HTERT RPE-1 (cell line): Measurements from ENCODE around the gene DUOX1.

Experiments used
- in situ Hi-C: fragments of 300-500 bp; cut with MboI; formaldehyde crosslinking; loops from 4 replicates; pipeline ENCODE4 v1.14.3; 2020; ENCODE audit warnings: low sequenced_read_pairs

DUOX1 gene

DNA sequence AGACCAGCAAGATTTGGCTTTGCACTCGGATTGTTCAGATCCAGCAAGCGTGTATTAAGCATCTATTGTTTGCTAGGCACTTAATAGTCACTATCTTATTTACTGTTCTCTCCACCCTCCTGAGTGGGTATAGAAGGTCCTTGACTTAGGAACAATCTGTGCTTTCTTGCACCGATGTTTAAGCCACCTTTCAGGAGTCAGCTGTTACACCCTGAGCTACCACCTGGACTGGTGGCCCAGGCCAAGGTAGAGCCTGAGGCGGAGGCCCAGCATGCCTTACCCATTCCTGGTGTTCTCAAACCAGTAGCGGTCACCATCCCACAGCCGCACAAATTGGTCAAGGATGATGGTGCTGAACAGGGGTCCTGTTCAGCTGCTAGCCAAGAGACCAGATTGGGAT is 10.0 kb downstream of the DUOX1 start:
- in situ Hi-C loops = no loop called here

DNA sequence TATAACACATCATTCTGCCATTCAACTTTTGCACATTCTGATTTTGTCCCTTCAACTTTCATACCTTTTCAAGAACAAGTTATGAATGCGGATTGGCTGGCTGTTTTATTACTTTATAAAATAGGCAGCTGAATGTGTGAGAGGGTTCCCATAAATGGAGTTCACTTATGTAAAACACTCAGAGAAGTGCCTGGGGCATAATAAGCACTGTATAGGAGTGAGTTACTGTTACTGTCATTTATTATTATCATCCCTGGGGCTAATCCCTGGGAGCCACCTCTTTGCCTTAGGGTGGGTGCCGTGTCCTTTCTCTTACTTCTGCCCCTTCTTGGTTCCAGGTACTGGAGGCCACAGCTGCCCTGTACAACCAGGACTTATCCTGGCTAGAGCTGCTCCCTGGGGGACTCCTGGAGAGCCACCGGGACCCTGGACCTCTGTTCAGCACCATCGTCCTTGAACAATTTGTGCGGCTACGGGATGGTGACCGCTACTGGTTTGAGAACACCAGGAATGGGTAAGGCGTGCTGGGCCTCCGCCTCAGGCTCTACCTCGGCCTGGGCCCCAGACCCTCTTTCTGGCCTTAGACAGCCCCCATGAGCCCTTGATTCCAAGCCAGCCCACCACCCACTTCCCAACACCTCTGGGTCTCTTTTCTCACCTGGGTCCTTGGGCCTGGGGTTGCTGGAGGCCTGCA is 10.9 kb downstream of the DUOX1 start:
- in situ Hi-C loops = no loop called here

DNA sequence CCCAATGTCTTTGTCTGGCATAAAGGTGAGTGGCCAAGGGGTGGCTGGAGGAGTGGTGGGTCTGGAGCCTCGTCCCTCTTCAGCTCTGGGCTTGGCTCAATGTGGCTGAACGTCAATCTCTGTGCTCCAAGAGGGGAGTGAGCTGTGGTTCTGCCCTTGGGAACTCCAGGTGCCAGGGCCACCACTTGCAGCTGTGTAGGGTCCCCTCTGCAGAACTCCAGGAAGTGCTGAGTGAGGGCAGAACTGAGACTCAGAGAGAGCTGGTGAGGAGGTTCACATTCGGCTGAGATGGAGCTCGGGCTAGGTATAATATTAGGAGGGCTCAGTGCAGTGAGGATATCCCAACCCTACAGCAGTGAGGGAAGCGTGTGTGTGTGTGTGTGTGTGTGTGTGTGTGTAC is 11.6 kb downstream of the DUOX1 start:
- in situ Hi-C loops = no loop called here

DNA sequence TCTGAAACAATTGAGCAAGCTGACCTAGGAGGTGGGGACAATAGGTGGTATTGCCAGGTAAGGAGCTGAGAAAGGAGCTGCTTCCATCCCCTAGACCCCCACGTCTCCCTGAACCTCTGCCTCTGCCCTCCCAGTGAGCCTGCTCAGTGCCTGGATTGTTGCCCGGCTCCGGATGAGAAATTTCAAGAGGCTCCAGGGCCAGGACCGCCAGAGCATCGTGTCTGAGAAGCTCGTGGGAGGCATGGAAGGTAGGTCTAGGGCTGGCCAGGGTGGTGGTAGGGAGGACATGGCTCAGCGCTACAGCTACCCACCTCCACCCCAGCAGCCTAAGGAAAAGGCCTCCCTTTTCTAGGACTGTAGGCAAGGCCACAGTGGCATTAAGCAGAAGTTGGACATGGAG is 13.3 kb downstream of the DUOX1 start:
- in situ Hi-C loops = no loop called here

DNA sequence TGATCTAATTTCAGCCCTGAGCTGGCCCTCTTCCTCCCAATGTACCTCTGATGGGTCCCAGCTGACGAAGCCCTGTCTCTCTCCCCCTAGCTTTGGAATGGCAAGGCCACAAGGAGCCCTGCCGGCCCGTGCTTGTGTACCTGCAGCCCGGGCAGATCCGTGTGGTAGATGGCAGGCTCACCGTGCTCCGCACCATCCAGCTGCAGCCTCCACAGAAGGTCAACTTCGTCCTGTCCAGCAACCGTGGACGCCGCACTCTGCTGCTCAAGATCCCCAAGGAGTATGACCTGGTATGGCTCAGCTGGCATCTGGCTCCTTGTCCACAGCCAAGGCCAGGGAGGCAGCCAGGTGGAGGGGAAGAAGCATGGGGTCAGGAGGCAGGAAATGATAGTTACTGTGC is 14.2 kb downstream of the DUOX1 start:
- in situ Hi-C loops = no loop called here

DNA sequence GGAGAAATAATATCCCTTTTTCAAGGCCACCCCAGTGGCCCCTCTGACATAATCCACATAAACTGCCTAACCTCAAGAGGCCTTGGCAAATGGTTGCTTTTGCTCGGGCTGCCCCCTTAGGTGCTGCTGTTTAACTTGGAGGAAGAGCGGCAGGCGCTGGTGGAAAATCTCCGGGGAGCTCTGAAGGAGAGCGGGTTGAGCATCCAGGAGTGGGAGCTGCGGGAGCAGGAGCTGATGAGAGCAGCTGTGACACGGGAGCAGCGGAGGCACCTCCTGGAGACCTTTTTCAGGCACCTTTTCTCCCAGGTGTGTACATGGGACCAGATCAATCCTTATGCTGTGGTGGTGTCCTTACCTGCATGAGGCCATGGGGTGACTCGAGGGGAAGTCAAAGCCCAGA is 15.0 kb downstream of the DUOX1 start:
- in situ Hi-C loops = no loop called here

DNA sequence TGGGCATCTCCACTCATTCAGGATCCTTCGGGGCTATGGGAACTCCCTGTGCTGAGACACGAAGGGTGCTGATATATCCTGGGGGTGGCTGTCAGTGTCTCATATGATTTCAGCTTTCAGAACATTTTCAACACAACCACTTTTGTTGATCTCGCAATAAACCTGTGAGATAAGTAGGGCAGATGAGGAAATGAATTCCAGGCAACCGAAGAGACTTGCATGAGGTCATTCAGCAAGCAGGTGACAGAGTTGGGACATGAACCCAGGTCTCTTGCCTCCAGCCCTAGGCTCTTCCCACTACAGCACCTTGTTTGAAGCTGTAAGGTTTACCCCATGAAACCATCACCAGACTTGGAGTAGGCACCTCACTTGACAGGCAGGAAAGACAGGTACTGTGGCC is 16.6 kb downstream of the DUOX1 start:
- in situ Hi-C loops = no loop called here

DNA sequence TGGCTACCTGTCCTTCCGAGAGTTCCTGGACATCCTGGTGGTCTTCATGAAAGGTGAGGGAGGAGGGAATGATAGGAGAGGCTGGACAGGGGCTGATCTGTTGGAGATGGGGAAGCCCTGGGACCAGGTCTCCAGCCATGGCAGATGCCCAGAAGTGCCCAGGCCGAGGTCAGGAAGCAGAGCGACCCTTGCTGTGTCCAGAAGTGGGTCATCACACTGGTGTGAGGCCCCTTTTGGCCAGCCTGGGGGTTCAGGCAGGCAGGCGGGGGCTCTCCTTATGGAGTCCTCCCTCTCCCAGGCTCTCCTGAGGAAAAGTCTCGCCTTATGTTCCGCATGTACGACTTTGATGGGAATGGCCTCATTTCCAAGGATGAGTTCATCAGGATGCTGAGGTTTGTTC is 17.8 kb downstream of the DUOX1 start:
- in situ Hi-C loops = no loop called here

DNA sequence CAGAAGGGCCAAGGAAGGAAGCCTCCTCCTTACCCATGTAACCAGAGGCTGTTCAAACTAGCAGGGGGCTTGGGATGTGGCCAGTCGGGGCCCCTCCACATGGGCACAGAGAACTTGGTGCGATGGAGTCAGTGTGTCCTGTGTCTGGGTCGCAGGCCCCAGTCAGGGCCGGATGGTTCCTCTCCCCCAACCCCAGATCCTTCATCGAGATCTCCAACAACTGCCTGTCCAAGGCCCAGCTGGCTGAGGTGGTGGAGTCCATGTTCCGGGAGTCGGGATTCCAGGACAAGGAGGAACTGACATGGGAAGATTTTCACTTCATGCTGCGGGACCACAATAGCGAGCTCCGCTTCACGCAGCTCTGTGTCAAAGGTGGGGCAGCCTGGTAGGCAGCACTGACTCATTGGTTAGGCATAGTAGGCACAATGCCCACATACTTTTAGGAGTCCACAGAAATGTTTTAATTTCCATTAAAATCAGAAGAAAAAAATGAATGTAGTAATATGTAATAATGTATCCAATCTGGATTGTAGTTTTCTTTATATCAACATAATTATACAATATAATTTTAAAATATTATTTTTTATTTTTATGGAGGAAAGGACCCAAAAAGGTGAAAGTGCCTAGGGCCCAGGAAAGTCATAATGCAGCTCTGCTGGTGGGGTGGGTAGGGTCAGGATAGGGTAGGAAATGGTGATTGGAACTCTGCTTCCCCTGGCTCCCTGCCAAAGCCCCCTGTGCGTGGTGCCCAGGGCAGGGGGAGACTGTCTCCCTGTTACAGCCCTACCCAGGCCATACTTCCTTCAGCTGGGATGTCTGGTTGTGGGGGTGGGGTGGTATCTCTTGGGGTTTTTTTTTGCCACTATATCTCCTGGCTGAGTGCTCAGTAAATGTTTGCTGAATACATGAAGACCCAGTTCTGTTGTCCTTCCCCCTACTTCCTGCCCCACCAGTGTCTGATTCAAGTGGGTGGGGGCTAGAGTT is 18.6 kb downstream of the DUOX1 start:
- in situ Hi-C loops = no loop called here

DNA sequence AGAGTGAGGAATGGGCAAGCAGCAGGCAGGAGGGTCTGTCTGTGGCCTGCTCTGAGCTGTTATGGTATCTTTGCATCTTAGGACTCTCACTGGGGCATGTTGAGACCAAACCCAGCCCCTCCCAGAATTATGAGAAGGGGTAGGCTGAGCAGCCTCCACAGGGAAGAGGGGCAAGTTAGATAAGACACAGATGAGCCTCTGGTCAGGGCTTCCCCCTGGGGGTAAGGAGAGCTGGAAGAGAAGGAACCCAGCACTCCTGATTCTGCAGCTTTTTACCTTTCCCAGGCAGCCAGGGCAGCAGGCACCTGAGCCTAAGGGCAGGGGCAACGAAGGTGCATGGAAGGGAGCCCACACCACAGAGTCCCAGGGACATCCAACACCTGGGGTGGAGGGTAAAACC is 19.3 kb downstream of the DUOX1 start:
- in situ Hi-C loops = no loop called here

DNA sequence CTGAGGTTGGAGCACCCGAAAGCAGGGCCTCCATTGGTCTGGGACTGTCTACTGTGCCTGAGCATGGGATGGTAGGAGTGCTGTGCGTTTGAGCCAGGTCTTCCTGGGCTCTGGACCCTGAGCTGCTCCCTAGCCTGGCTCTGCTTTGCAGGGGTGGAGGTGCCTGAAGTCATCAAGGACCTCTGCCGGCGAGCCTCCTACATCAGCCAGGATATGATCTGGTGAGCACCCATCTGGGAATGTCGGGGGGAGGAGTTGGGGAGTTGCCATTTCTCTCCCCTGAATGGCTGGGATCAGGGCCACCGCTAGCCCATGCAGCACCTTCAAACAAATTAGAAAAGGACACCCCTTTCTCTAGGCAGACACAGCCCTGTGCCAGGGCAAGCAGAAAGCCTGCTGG is 20.7 kb downstream of the DUOX1 start:
- in situ Hi-C loops = no loop called here

DNA sequence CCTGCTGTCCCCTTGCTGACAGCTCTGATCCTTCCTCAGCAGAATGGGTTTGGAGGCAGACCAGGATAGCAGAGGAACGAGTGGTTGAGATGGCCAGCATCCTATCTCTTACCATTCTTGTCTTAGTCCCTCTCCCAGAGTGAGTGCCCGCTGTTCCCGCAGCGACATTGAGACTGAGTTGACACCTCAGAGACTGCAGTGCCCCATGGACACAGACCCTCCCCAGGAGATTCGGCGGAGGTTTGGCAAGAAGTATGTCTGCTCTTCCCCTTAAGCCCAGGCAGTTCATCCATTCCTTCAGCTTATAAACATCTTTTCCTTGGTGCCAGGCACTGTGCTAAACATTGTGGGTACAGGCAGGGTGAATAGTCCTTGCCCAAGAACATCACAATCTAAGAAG is 21.2 kb downstream of the DUOX1 start:
- in situ Hi-C loops = no loop called here

DNA sequence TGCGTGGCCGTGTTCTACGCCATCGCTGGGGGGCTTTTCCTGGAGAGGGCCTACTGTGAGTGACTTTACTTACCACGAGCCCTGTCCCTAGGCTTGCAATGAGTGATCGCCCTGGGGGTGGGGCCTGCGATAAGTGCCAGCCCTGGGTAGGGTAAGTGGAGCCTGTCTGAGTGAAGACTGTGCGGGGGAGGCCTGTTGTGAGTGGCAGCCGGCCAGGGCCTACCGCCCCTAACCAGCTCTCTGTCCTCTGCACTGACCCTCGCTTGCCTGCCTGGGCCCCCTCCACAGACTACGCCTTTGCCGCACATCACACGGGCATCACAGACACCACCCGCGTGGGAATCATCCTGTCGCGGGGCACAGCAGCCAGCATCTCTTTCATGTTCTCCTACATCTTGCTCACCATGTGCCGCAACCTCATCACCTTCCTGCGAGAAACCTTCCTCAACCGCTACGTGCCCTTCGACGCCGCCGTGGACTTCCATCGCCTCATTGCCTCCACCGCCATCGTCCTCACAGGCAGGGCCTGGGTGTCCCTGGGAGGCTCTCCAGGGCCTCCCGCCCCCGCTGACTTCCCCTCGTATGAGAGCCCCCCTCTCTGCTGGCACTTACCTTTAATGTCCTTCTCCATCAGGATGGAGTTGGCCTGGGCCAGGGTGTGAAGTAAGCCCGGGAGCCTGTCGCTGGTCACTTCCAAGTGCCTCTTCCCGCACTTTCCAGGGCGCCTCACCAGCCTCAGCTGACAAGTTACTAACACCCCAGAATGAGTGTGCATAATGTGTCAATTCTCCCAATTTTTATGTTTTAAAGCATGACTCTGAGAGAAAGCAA is 22.4 kb downstream of the DUOX1 start:
- in situ Hi-C loops = no loop called here

DNA sequence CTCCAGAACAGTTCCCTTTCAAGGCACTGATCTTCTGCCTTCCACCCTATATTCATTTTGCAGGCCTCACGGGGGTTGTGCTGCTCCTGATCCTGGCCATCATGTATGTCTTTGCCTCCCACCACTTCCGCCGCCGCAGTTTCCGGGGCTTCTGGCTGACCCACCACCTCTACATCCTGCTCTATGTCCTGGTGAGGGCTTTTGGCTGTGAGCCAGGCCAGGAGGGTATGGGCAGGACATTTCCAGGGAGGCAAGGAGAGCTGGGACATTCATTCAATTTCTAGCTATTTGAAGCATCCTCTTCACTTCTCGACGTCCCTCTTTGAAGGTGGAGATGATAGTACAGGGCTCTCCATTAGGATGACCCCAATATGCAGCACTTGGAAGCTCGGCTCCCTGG is 25.9 kb downstream of the DUOX1 start:
- in situ Hi-C loops = no loop called here

DNA sequence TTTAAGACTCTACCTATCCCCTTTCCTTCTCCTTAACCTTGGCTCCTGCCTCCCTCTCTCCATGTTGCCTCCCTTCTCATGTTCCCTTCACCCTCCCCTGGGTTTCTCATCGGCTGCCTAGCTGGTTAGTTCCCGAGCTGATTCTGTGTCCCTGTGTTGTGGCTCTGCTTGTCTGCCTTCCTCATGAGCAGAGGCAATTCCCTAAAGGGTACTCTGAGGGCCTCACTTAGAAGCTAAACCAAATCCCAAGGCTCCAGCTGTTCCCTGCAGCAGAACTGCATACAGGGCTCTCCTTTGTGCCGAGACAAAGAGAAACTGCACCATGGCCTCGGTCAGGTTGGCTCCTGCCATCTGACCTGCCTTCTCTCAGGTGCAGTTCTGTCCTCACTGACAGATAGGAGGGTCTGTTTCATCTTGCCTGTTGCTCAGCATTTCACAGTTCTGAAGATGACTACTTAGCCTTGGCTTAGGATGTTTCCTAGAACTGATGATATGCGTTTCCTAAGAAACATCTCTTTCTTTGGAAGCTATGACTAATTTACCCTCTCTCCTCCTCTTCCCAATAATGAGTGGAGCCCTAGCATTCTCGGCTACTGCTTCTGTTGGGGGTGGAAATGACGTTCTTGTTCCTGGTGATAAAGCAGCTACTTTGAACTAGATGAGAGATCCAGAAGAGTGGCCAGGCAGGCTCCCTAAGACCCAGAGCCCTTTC is 27.1 kb downstream of the DUOX1 start:
- in situ Hi-C loops = no loop called here

DNA sequence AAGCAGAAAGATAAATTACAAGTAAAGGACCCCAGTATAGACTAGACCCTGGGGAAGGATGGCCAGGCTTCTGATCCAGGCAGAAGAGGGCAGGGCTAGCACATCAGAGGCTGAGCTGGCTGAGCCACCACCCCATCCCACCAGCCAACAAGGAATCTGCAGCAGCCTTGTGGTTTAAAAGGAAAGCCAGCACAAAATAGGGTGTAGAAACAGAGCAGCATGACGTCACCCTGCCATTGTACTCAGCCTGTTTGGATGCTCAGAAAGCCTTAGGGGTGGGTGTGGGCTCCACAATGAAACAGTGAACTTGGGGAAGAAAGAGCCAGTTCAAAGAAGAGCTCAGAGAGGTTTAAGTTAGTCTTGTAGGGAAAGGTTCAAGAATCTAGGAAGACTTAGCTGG is 28.2 kb downstream of the DUOX1 start:
- in situ Hi-C loops = no loop called here

DNA sequence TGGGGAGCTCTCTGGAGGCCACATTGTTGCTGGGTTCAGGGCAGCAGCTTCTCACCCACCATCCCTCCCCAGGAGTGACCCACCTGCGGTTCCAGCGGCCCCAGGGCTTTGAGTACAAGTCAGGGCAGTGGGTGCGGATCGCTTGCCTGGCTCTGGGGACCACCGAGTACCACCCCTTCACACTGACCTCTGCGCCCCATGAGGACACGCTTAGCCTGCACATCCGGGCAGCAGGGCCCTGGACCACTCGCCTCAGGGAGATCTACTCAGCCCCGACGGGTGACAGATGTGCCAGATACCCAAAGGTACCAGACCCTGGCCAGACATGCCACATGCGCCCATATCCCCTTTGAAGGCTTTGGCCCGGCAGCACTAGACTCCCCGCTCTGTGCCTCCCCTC is 31.9 kb downstream of the DUOX1 start:
- in situ Hi-C loops = no loop called here

DNA sequence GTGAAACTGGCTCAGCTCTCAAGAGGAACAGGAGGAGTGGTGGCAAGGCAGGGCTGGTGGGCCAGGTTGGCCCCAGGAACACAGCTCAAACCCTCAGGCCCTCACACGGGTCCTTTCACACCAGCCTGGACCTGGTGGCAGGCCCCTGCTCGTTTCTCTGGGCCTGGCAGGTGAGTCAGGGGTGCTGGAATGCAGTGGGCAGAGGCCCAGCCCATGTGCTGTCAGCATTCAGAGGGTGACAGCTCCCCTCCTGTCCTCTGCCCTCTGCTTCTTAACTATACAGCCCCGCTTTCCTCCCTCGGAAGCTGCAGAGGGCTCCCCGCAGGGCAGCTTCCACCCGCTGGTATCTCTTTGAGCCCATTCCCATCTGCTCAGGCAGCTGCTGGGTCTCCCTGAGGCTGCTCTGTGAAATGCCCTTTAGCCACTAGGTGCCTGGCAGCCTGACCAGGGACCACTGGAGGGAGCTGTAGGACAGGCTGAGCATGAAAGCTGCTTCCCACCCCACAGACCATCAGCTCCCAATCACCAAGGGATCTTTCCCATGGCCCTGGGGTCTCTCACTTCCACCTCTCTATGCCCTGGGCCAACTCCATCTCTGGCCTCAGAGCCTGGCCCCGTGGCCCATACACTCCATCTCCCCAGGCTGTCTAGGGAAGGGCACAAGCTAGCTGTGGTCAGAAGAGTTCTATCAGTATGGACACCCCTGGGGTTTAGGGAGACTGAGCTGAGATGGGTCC is 33.1 kb downstream of the DUOX1 start:
- in situ Hi-C loops = no loop called here

DNA sequence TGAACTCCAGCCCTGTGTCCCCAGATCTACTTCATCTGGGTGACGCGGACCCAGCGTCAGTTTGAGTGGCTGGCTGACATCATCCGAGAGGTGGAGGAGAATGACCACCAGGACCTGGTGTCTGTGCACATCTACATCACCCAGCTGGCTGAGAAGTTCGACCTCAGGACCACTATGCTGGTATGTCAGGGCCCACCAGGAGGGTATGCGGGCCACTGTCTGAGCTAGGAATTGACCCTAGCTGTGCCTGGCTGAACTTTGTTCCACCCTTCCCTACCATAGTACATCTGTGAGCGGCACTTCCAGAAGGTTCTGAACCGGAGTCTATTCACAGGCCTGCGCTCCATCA is 33.7 kb downstream of the DUOX1 start:
- in situ Hi-C loops = no loop called here

DNA sequence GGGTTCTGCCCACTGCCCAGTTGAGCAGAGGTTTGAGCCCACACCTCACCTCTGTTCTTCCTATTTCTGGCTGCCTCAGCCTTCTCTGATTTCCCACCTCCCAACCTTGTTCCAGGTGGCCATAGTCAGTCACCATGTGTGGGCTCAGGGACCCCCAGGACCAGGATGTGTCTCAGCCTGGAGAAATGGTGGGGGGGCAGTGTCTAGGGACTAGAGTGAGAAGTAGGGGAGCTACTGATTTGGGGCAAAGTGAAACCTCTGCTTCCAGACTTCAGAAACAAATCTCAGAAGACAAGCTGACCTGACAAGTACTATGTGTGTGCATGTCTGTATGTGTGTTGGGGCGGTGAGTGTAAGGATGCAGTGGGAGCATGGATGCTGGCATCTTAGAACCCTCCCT is 35.1 kb downstream of the DUOX1 start:
- in situ Hi-C loops = no loop called here
